PC-9 (cell line): ENCODE results near the gene RAB4A.

Experiments used
- EZH2 ChIP-seq: fragments of 200-600 bp; sonication (generic); IDR thresholded peaks from 2 replicates; pipeline ENCODE4 v1.8.0; 2017; ENCODE audit warnings: antibody characterized with exemption, low read depth
- TF ChIP-seq, protein P1 (sequence below): fragments of 200-600 bp; sonication (generic); conservative IDR thresholded peaks from 2 replicates; pipeline ENCODE4 v1.6.1; 2017; ENCODE audit warnings: mixed run types, antibody characterized with exemption, mild to moderate bottlenecking, moderate library complexity

DNA sequence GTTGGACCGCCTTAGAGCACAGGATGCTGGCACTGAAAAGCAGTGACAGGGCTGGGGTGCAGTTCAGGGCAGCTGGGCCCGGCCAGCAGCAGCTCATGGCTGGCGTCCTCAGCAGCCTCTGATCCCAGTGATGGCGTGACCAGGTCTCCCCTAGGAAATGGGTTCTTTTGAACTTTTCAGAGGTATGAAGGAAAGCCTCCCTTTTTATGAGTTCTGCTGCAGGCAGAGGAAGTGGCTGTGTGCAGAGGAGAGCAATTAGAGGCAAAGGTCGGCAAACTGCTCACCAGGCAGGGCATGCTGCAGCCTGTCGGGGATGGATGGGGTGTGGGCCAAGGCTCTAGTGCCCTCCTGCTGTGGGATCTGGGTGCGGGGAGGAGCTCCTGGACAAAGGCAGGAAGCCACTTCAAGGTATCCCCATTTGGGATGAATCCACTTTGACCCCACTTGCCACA lies 45.6 kb upstream of the RAB4A start:
- TF ChIP-seq, protein P1, sequence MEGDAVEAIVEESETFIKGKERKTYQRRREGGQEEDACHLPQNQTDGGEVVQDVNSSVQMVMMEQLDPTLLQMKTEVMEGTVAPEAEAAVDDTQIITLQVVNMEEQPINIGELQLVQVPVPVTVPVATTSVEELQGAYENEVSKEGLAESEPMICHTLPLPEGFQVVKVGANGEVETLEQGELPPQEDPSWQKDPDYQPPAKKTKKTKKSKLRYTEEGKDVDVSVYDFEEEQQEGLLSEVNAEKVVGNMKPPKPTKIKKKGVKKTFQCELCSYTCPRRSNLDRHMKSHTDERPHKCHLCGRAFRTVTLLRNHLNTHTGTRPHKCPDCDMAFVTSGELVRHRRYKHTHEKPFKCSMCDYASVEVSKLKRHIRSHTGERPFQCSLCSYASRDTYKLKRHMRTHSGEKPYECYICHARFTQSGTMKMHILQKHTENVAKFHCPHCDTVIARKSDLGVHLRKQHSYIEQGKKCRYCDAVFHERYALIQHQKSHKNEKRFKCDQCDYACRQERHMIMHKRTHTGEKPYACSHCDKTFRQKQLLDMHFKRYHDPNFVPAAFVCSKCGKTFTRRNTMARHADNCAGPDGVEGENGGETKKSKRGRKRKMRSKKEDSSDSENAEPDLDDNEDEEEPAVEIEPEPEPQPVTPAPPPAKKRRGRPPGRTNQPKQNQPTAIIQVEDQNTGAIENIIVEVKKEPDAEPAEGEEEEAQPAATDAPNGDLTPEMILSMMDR = no peak
- no peak for TF ChIP-seq EZH2
